OCI-LY7 (cell line): ENCODE measurements around the gene LBX2. TPM values are rescaled to one million over a fixed set of nuclear protein-coding genes. Genes with fewer than 3 reads are reported as not detected.

Experiments
- BruUV-seq: library from RNA; stranded (reverse); fragments of 400-500 nt; replicated peaks from 2 replicates; lab custom pipeline; 2021; lab: Mats Ljungman, UMichigan
- CTCF ChIA-PET: fragments of 300-600 bp; sonication (Branson Sonifier 250); formaldehyde crosslinking; loops from one replicate; lab custom pipeline; 2022; ENCODE audit warnings: antibody characterized with exemption; ENCODE audit not compliant: unreplicated experiment; lab: Charles Lee
- POLR2A ChIA-PET: fragments of 300-600 bp; sonication (Branson Sonifier 250); formaldehyde crosslinking; loops from one replicate; lab custom pipeline; 2022; ENCODE audit warnings: antibody characterized with exemption; lab: Charles Lee
- DNase-seq: peaks from one replicate; pipeline ENCODE4 v3.0.0-alpha.2; 2015; ENCODE audit warnings: low spot score
- H2AFZ ChIP-seq: fragments of 200-600 bp; sonication (generic), shearing (Covaris generic); 2 replicates; pipeline ENCODE4 v1.6.1; 2014; ENCODE audit warnings: mild to moderate bottlenecking, antibody characterized with exemption, low read length, moderate library complexity
- H3K27ac ChIP-seq: fragments of 200-600 bp; sonication (generic); 2 replicates; pipeline ENCODE4 v1.5.1; 2014; ENCODE audit warnings: mixed run types, low read depth, mild to moderate bottlenecking, moderate library complexity, low read length, inconsistent platforms; ENCODE audit not compliant: poor library complexity, severe bottlenecking
- H3K36me3 ChIP-seq: fragments of 200-600 bp; sonication (generic); 2 replicates; pipeline ENCODE4 v1.6.1; 2014; ENCODE audit warnings: mild to moderate bottlenecking, antibody characterized with exemption, low read length, moderate library complexity, mixed read lengths; ENCODE audit not compliant: insufficient read depth
- H3K4me1 ChIP-seq: fragments of 200-600 bp; sonication (generic); 2 replicates; pipeline ENCODE4 v1.5.1; 2014; ENCODE audit warnings: mild to moderate bottlenecking, low read length; ENCODE audit not compliant: insufficient read depth, poor library complexity, severe bottlenecking
- H3K4me2 ChIP-seq: fragments of 200-600 bp; sonication (generic); 2 replicates; pipeline ENCODE4 v1.6.1; 2014; ENCODE audit warnings: mild to moderate bottlenecking, low read length
- H3K4me3 ChIP-seq: fragments of 200-600 bp; sonication (generic); 2 replicates; pipeline ENCODE4 v1.5.1; 2014; ENCODE audit warnings: mild to moderate bottlenecking, low read depth, low read length; ENCODE audit not compliant: poor library complexity, severe bottlenecking
- H3K79me2 ChIP-seq: fragments of 200-600 bp; sonication (generic); 2 replicates; pipeline ENCODE4 v1.6.1; 2016; ENCODE audit warnings: low read depth, mild to moderate bottlenecking, low read length, moderate library complexity, mixed read lengths; ENCODE audit not compliant: insufficient read depth
- H3K9me2 ChIP-seq: fragments of 200-600 bp; sonication (generic); 2 replicates; pipeline ENCODE4 v1.6.1; 2016; ENCODE audit warnings: mild to moderate bottlenecking, low read length, mixed read lengths; ENCODE audit not compliant: insufficient read depth
- H3K9me3 ChIP-seq: fragments of 200-600 bp; sonication (generic); 2 replicates; pipeline ENCODE4 v1.6.1; 2014; ENCODE audit warnings: mild to moderate bottlenecking, mixed run types, low read length, mixed read lengths
- H4K20me1 ChIP-seq: fragments of 200-600 bp; sonication (generic); 2 replicates; pipeline ENCODE4 v1.6.1; 2014; ENCODE audit warnings: mild to moderate bottlenecking, antibody characterized with exemption, low read length, moderate library complexity, mixed read lengths; ENCODE audit not compliant: insufficient read depth
- EZH2phosphoT487 ChIP-seq: fragments of 200-600 bp; sonication (generic); IDR thresholded peaks from 2 replicates; pipeline ENCODE4 v1.6.1; 2018; ENCODE audit warnings: low read depth, borderline replicate concordance, mild to moderate bottlenecking, mixed run types, antibody characterized with exemption, low read length, moderate library complexity, mixed read lengths
- intact Hi-C: fragments of 100-400 bp; cut with micrococcal nuclease; formaldehyde crosslinking; loops from one replicate; pipeline ENCODE4 v1.10.0; 2022; ENCODE audit not compliant: unreplicated experiment
- total RNA-seq, 2 experiments: library from RNA; depleted of rRNA in 1 of 2; stranded (reverse); fragments of >200 nt in 1 of 2; shearing (Covaris generic) in 1 of 2; gene quantifications; 2 replicates each; pipeline ENCODE4 v1.2.3, GENCODE V29; 2014 to 2022
- TF ChIP-seq, protein P1 (sequence below): fragments of 200-600 bp; sonication (generic); conservative IDR thresholded peaks from 2 replicates; pipeline ENCODE4 v1.5.1; 2014; ENCODE audit warnings: mild to moderate bottlenecking, antibody characterized with exemption, low read length, moderate library complexity, mixed read lengths

LBX2 gene
- total RNA-seq, 2 experiments from 2014 or later: not detected

DNA sequence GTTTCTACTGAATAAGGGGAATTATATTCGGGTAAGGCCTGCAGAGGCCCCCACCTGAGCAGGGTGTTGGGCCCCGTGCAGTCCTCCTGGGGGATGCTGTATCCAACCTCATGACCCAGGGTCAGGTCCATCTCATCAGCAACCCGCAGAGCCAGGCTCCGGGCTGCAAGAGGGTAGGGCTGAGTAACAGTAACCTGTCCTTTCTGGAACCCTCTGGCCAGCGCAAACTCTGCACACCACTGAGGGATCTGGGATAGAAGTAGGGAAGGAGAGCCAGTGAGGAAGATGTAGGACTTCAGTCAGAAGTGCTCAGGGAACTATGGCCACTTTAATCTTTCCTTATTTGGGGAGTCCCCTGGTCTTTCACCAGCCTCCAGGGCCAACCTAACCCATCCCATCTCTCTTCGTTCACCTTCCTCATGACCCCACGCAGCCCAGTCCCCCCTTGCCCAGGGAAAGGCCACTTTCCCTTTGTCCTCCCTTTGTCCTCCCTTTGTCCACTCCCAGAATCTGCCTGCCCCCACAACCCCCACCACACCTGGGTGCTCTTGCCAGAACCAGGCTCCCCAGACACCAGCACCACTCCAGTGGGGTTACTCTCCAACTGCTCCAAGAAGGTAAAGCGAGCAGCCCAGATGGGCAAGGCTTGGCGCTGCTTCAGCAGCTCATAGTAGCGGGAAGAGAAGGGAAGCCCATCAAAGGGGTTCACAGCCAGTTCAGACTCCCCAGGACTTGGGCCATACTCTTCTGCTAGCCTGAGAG is 25.7 kb upstream of the LBX2 start:
- Histone ChIP-seq H3K4me2 (no peak overlapping the region), H4K20me1 (peaks cover 5% of the 10 kb centered on the region; the same call in 1 of the 2 replicates), H3K79me2 (peaks cover 28% of the 10 kb centered on the region), H3K9me3 (no peaks in the 10 kb centered on the region), H3K4me3 (no peak overlapping the region), H2AFZ (no peak overlapping the region), H3K27ac (no peak overlapping the region), H3K36me3 (peaks cover 43% of the 10 kb centered on the region), H3K9me2 (no peaks in the 10 kb centered on the region), H3K4me1 (peaks cover 18% of the 10 kb centered on the region)
- no TSS peak for BruUV-seq
- TF ChIP-seq, protein P1, sequence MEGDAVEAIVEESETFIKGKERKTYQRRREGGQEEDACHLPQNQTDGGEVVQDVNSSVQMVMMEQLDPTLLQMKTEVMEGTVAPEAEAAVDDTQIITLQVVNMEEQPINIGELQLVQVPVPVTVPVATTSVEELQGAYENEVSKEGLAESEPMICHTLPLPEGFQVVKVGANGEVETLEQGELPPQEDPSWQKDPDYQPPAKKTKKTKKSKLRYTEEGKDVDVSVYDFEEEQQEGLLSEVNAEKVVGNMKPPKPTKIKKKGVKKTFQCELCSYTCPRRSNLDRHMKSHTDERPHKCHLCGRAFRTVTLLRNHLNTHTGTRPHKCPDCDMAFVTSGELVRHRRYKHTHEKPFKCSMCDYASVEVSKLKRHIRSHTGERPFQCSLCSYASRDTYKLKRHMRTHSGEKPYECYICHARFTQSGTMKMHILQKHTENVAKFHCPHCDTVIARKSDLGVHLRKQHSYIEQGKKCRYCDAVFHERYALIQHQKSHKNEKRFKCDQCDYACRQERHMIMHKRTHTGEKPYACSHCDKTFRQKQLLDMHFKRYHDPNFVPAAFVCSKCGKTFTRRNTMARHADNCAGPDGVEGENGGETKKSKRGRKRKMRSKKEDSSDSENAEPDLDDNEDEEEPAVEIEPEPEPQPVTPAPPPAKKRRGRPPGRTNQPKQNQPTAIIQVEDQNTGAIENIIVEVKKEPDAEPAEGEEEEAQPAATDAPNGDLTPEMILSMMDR: no peak
- no peak for TF ChIP-seq EZH2phosphoT487
- no peak for DNase-seq
- POLR2A ChIA-PET: interaction anchor here (0.6 kb wide), 1 partner anchor 16 kb away, joined by 3 read pairs; no protein-coding TSS in a partner anchor
- intact Hi-C loops: no loop called here
- CTCF ChIA-PET: no interaction called here

DNA sequence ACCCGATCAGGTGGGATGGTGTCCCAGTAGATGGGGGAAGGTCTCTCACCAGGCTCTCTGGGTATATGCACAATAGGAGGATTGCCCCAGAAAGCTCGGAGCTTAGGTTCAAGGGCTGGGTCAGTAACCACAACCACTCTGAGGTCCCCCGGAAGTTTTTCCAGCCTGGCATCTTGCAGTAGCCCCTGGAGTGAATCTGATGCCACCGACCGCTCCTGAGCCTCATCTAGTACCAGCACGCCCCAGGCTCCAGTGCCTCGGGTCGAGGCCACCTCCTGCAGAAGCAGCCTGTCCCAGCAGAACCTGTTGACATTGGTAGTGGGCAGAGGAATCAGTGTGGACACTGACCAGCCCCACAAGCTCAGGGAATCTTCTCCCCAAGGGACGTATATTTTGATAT is 24.6 kb upstream of the LBX2 start:
- no TSS peak for BruUV-seq
- POLR2A ChIA-PET: no interaction called here

More for the DNA sequence above, 24.6 kb upstream of the LBX2 start:
- no peak for DNase-seq
- CTCF ChIA-PET: no interaction called here
- Histone ChIP-seq H2AFZ (no peak overlapping the region), H4K20me1 (peaks cover 5% of the 10 kb centered on the region; the same call in 1 of the 2 replicates), H3K9me3 (no peaks in the 10 kb centered on the region), H3K4me3 (no peak overlapping the region), H3K27ac (no peak overlapping the region), H3K9me2 (no peaks in the 10 kb centered on the region), H3K4me2 (no peak overlapping the region), H3K79me2 (peaks cover 23% of the 10 kb centered on the region), H3K4me1 (peaks cover 18% of the 10 kb centered on the region), H3K36me3 (peaks cover 41% of the 10 kb centered on the region)
- TF ChIP-seq, protein P1: no peak
- no peak for TF ChIP-seq EZH2phosphoT487
- intact Hi-C loops: no loop called here
